Effector memory CD4-positive, alpha-beta T cell (primary cell): ENCODE data around the gene IDNK.

ENCODE experiments used
- DNase-seq, 3 donors: peaks; one replicate each; pipeline ENCODE4 v3.0.0-alpha.2; 2020
- H3K27ac ChIP-seq: 2 replicates; pipeline ENCODE4 v1.7.0; 2013; ENCODE audit warnings: mild to moderate bottlenecking, low read length, moderate library complexity; ENCODE audit not compliant: insufficient read depth, poor library complexity, severe bottlenecking
- H3K27me3 ChIP-seq: replicated peaks from 2 replicates; pipeline ENCODE4 v1.7.0; 2013; ENCODE audit warnings: mild to moderate bottlenecking, low read length; ENCODE audit not compliant: insufficient read depth, control insufficient read depth, poor library complexity, severe bottlenecking
- H3K36me3 ChIP-seq: 2 replicates; pipeline ENCODE4 v1.7.0; 2013; ENCODE audit warnings: mild to moderate bottlenecking, low read length, moderate library complexity; ENCODE audit not compliant: control insufficient read depth, insufficient read depth
- H3K4me1 ChIP-seq: 2 replicates; pipeline ENCODE4 v1.7.0; 2013; ENCODE audit warnings: low read length, mild to moderate bottlenecking; ENCODE audit not compliant: control insufficient read depth, insufficient read depth, poor library complexity, severe bottlenecking
- H3K4me3 ChIP-seq: 2 replicates; pipeline ENCODE4 v1.7.0; 2013; ENCODE audit warnings: low read length, low read depth, mild to moderate bottlenecking; ENCODE audit not compliant: insufficient read depth, poor library complexity, severe bottlenecking
- H3K9me3 ChIP-seq: 2 replicates; pipeline ENCODE4 v1.7.0; 2013; ENCODE audit warnings: mild to moderate bottlenecking, low read length, moderate library complexity; ENCODE audit not compliant: control insufficient read depth

The IDNK gene

DNA sequence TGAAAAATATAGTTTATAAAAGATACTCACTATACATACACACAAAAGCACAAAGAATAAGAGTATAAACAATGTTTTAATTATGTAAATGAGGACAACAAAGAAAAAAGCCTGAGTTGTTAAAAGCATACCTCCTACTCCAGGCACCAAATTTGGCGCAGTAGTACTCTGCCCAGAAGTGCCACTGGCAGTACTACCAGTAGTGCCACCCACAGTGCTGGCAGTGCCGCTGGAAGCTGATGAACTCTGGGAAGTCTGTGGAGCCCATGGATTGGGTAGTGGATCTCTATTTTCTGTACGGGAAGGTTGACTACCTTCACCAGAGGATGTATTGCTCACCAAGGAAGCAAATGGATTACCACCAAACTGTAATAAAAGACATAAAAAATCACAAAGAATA lies 54.7 kb downstream of the IDNK start:
- no peak overlapping the region for H3K27ac ChIP-seq
- H3K4me3 ChIP-seq: no peak overlapping the region
- peaks cover 53% of the 10 kb centered on the region for H3K36me3 ChIP-seq
- H3K27me3 ChIP-seq: no peaks in the 10 kb centered on the region
- H3K4me1 ChIP-seq: no peaks in the 10 kb centered on the region
- no peaks in the 10 kb centered on the region for H3K9me3 ChIP-seq
- no peak for DNase-seq

- DNase-seq: no peak
- no peaks in the 10 kb centered on the region for H3K9me3 ChIP-seq
- peaks cover 52% of the 10 kb centered on the region for H3K36me3 ChIP-seq
- no peaks in the 10 kb centered on the region for H3K4me1 ChIP-seq
- no peak overlapping the region for H3K4me3 ChIP-seq
- H3K27ac ChIP-seq: no peak overlapping the region
- H3K27me3 ChIP-seq: no peaks in the 10 kb centered on the region
These were observed 57.3 kb downstream of the IDNK start for GRCh38 chr9:83680233-83680632.

DNA sequence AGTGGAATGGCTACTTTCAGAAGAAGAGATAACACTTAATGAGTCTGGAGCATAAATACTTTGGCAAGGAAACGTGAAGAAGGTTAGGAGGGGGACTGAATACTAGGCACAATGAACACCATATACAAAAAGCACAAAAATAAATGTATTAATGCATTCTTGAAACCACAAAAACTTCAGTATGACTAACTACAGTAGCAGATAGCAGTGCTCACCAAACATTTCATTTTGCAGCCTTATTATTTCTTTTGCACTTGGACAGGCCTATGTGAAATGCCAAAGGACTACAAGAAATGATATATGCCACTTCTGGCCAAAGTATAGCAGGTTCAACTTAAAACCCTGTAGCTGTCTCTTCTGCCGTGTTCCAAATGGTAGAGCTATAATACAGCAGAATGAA lies 58.5 kb downstream of the IDNK start:
- H3K9me3 ChIP-seq: no peaks in the 10 kb centered on the region
- H3K4me3 ChIP-seq: no peak overlapping the region
- peaks cover 43% of the 10 kb centered on the region for H3K36me3 ChIP-seq
- no peaks in the 10 kb centered on the region for H3K4me1 ChIP-seq
- no peak overlapping the region for H3K27ac ChIP-seq
- no peak for DNase-seq
- H3K27me3 ChIP-seq: no peaks in the 10 kb centered on the region

DNA sequence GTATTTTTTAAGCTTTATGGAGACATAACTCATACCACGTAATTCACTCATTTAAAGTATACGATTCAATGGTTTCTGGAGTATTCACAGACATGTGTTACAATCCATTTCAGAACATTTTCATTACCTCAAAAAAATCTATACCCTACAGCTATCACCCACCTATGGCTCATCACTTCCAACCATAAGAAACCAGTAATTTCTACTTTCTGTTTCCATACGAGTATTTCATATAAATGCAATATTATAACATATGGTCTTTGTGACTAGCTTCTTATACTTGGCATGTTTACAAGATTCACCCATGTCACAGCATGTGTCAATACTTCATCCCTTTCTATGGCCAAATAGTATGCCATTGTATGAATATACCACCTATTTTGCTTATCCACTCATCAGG lies 66.0 kb downstream of the IDNK start:
- H3K27ac ChIP-seq: no peak overlapping the region
- H3K4me3 ChIP-seq: no peak overlapping the region
- no peaks in the 10 kb centered on the region for H3K36me3 ChIP-seq
- H3K9me3 ChIP-seq: no peaks in the 10 kb centered on the region
- no peaks in the 10 kb centered on the region for H3K27me3 ChIP-seq
- DNase-seq: no peak
- no peaks in the 10 kb centered on the region for H3K4me1 ChIP-seq

GRCh38 chr9:83691492-83691891 lies 68.5 kb downstream of the IDNK start:
- Histone ChIP-seq H3K27ac (no peak overlapping the region), H3K4me3 (no peak overlapping the region), H3K9me3 (no peaks in the 10 kb centered on the region), H3K36me3 (no peaks in the 10 kb centered on the region), H3K4me1 (no peaks in the 10 kb centered on the region), H3K27me3 (no peaks in the 10 kb centered on the region)
- no peak for DNase-seq
